GM19372 (cell line): ENCODE measurements around the gene OGFOD2.

Experiments
- ATAC-seq: cut with Tn5 transposase; IDR thresholded peaks from one replicate; pipeline ENCODE4 v1.9.1; 2021; ENCODE audit warnings: mild to moderate bottlenecking, low read depth, moderate library complexity; ENCODE audit not compliant: unreplicated experiment

OGFOD2 gene

DNA sequence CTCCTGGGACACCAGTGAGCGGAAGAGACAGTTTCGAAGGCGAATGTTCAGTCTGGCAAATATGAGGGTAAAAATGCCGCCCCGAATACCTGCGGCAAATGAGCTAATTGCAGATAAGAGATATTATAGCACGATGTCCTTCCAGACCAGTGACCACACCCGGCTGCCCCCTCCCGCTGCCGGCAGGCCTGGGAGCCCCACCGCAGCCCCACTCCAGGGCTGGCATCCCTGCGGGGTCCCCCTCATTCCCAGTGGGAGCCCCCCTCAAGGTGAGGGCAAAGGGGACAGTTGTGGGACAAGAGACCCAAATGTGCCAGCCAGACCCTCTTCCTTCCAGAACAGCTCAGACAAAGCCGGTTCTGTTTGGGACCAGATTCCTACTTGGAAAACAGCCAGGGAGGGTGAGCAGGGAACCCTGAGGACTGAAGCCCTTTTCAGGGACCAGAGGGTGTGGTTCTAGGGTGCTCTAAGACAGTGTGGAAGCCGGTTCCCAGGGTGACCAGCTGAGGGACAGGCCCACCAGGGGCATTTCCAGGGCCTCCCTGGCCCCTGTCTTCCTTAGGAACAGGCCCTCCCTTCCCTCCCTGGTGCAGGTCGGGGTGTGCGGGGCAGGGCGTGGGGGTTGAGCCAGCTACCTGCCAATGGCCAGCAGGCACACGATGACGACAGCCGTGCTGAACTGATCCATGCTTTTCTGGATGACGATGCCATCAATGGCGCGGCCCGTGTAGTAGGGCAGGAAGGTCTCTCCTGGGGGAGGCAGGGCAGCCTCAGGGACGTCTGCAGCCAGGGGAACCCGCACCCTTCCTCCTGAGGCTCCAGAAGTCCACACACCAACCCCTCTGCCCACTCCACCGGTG is 25.0 kb upstream of the OGFOD2 start:
- ATAC-seq, result no peak

DNA sequence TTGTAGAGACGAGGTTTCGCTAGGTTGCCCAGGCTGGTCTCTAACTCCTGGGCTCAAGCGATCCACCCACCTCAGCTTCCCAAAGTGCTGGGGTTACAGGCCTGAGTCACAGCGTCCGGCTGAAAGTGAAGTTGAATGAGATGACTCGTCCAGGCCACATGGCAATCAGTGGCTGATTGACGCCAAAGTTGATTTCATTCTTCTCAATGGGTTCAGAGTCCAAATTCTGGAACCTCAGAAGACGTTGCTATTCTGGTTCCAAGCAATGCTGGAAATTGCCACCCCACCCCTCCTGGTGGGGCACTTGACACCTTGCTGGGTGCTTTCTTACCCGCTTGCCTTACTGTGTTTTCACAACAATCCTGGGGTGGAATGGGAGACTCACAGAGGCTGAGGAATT is 23.6 kb upstream of the OGFOD2 start:
- ATAC-seq, result no peak

DNA sequence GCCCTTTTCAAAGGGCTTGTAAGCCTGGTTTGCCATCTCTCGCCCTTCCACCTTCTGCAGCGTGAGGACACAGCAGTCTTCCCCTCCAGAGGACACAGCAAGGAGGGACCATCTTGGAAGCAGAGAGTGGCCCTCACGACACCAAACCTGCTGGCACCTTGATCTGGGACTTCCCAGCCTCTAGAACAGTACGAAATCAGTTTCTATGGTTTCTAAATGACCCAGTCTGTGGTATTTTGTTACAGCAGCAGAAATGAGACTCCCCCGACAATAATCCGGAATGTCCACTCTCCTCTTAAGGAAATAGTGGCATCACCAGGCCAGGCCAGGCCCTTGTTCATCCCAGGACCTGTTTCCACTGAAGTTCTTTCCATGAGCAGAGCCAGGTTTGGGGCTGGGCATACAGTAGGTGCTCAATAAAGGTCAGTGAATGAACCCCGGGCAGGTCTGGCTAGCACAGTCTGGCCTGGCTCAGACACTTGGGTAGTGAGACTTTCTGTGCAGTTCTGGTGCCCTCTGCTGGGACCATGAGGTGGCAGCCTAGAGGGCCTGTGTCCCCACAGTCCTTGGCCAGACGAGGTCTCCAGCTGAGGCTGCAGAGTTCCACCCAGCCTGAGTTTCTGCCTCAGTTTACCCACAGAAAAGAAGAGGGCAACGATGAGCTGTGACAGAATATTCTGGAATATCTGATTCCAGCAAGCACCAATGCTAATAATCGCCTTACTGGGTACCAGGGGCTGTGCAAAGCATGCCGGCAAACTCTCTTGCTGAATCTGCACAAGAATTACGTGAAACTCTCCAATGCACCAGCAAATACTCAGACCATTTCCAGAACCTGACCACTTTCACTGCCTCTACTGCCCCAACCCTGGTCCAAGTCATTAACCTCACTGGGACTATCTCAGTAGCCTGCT is 22.8 kb upstream of the OGFOD2 start:
- no peak for ATAC-seq

DNA sequence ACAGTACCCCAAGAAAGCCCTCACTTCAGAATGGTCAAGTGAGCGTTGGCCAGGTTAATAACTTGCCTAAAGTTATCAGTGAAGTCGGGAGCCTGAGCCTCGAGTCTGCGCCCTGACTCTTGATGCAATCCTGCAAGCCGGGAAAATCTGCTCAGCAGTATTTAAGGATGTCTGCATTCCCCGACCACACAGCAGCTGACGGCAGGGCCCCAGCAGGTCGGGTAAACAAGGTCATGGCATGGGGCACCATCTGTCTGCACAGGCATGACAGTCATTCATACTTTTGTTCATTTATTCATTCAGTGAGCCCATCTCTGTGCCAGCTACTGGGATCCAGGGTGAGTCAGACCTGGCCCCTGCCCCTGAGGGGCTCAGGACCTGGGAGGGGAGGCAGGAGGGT is 19.9 kb upstream of the OGFOD2 start:
- ATAC-seq, result no peak

DNA sequence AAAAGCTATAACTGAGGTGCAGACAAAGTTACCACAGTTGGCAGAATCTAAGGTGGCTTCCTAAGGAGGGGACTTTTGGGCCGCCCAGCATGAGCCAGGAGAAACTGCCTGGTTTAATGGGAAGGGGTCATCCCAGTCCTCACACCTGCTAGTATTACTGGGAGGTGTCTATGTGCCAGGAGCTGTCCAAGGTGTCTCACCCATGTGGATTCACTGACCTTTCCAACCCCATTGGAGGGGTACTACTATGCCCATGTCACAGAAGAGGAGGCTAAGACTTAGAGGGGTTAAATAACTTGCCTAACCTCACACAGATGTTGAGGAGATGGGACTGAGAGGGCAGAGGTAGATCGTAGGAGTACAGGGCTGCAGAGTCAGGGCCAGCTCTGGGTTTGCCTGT is 19.0 kb upstream of the OGFOD2 start:
- ATAC-seq, result no peak

DNA sequence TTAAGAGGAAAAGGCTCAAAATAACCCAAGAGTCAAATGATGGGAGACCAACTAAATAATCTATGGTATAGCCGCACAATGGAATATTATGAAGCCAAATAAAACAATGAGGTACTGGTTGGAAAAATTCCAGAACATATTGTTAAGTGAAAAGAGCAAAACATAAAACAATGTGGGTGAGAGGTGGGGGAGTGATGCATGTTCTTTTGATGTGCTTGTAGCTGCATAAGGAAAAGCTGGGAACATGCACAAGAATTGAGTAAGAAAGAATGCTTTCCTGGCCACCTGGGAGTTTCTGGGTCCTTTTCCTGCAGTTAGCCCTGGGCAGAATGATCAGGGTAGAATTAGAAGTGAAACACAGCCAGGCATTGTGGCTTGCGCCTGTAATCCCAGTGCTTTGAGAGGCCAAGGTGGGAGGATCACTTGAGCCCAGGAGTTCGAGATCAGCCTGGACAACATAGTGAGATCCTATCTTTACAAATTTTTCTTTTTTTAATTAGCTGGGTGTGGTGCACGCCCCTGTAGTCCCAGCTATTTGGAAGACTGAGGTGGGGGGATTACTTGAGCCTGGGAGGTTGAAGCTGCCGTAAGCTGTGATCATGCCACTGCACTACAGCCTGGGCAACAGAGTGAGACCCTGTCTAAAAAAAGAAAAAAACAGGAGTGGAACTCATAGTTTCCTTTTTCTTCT is 16.7 kb upstream of the OGFOD2 start:
- no peak for ATAC-seq

DNA sequence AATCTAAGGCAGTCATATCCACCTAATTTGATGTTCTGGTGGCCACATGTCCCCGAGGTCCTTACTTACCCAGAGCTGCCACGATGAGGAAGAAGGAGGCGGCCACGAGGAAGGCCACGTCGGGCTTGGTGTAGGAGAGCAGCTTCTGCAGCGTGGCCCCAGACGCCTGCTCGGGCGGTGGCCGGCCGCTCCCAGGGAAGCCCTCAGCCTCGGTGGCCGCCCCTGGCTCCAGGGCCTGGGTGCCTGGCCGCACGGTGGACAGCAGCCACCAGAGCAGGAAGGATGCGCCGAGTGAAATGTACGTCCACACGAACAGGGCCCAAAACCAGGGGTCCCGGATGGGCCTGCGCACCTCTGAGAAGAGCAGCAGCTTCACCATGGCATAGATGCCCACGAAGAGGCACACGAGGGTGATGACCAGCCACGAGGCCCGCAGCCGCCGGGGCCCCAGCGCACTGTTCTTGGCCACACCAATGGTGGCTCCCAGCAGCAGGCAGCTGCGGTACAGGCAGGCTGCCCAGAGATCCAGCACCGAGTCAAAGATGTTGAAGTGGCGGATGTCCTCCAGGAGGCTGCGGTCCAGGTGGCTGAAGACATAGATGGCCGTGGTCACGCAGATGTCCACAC is 15.4 kb upstream of the OGFOD2 start:
- no peak for ATAC-seq

DNA sequence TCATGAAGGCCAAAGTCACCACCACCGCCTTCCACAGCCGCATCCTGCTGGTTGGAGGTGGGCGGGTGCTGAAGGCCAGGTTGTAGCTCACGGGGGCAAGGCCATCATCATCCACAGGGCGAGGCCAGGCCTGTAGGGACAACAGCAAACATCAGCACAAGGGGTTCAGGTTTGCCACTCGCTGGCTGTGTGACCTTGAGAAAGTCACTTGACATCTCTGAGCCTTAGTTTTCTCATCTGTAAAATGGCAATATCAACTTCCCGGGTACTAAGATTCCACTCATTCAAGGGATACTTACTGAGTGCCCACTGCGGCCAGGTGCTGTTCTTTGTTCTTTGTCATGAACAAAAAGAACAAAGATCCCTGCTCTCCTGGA is 14.9 kb upstream of the OGFOD2 start:
- no peak for ATAC-seq

DNA sequence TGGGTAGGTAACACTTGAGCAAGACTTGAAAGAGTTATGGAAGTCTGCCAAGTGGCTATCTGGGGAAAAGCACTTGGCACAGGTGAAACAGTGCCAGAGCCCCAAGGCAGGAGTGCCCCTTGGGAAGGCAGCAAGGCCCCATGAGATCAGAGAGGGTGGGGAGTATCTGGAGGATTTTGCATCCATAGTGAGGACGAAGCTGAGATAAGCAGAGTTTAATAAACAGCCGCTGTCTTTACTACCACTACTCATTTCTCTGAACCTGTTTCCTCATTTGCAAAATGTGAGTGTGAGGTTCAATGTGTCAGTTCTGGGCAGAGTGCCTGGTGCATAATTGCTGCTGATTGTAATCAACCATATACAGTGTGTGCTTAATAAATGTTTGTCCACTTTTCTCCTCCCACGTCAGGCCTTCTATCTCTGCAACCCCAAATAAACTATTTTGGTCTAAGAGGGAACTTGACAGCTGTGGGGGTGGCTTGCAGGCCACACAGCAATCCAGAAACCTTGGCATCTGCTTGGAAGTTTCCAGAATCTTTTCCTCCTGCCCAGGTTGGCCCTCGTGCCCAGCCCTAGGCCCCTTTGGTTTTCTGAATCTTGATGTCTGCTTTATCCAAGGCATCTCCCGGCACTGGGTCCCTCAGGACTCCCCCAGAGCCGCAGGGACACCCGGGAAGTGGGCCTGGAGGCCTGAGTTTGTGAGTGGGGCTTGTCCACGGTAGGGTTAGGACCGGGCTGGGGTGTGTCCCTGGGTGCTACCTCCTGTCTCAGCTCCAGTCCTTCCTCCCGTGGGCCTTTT is 13.3 kb upstream of the OGFOD2 start:
- no peak for ATAC-seq

DNA sequence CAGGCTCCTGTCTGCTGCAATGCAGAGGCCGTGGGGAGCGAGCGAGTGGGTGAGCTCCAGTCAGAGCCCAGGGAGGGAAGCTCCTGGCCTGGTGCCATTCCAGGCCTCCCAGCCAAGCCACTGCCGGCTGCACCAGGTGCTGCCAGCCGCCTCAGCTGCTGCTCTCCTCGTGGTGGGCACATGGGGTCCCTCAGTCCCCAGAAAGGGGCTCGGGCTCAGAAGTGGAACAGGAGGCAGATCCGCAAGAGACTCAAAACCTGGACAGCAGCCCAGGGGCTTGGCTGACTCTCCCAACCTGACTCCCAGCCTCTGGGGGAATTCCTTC is 11.1 kb upstream of the OGFOD2 start:
- no peak for ATAC-seq

DNA sequence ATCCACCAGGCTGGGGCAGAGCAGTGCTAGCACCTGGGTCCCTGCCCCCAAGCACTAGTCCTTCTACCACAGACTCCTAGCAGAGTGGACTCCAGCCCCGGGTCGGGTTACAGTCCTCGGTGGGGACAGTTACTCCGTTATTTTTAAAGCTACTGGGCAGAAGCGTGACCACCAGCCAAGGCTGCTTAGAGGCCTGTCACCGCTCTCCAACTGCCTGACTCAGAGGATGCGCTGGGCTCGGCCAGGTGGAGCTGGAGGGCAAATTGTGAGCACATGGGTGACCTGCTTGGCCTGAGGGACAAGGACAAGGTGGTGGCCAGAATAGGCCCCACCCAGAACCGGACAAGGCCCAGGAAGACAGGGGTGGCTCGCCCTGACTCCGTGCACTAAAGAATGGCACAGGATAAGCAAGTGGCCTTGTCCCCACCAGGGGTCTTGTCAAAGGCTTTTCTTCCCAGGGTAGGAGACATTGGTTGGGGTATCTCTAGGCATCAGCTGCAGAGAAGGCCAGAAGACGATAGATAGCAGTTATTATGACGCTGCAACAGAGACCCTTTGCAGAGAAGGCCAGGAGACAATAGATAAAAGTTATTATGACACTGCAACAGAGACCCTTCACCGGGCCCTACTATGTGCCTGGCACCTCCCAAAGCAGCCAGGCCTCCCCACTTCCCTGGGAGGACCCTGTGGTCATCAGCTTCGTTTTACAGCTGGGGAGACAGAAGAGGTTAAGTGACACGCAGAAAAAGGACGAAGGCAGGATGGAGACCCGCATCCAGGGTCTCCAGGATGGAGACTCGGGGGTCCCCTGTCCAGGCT is 10.4 kb upstream of the OGFOD2 start:
- ATAC-seq, result no peak

DNA sequence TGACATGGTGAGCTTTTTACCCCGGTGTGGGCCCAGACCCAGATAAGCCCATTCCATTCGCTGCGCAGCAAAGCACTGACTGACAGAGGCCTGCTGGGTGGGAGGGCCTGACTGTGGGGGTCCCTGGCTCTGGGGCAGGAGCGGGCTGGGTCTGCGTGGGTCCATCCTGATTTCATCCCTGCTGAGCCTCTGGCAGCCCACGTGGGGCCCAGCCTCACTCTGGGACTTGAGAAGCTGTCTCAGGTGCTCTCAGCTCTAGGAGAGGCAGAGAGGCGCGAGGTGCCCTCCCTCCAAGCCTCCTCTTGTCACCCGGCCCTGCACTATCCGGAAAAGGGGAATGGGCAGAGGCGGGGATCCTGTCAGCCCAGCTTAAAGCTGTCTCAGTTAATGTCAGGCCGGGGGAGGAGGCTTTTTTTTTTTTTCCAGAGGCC is 9.7 kb upstream of the OGFOD2 start:
- ATAC-seq, result no peak

DNA sequence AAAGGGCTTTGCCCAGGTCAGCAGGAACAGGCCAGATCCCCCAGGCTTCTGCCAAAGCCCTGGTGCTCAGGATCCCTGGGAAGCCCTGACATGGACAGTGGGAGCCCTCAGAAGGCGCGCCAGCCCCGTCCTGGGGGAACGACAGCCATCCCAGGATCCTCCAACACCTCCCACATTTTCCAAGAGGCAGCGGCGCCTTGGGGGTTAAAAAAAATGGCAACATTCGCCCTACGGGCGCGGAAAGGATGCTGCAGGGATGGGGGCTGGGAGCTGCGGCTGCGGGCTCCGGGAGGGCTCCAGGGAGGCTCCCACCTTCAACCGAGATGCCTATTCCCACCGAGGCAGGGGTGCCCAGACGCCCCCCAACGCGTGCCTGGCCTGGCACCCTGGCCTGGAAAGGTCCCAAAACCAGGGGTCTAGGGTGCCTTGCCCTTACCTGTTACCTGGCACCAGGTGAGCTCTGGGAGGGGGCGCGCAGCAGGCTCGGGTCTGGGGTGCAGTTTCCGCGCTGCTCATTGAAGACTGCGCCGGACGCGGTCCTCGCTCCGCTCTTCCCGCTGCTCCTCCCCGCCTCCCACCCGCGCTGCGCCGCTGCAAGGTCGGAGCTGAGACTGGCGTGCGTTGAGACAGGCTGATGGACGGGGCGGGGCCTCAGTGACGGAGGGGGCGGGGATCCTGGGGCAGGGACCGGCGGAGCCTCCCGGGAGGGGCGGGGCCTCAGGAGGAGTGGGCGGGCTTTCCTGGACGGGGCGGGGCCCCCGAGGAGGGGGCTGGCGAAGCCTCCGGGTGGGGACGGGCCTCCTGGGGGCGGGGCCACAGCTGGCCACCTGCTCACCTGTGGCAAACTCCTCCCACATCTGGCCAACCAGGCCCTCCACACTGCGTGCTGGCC is 8.9 kb upstream of the OGFOD2 start, which contains the start of gene ABCB9:
TSS of gene ABCB9 (minus strand) at position 613 of the 892 bp plus-strand sequence. CDS start 6,228 bp downstream, outside the sequence.
- ATAC-seq, result peak; percentile 67

DNA sequence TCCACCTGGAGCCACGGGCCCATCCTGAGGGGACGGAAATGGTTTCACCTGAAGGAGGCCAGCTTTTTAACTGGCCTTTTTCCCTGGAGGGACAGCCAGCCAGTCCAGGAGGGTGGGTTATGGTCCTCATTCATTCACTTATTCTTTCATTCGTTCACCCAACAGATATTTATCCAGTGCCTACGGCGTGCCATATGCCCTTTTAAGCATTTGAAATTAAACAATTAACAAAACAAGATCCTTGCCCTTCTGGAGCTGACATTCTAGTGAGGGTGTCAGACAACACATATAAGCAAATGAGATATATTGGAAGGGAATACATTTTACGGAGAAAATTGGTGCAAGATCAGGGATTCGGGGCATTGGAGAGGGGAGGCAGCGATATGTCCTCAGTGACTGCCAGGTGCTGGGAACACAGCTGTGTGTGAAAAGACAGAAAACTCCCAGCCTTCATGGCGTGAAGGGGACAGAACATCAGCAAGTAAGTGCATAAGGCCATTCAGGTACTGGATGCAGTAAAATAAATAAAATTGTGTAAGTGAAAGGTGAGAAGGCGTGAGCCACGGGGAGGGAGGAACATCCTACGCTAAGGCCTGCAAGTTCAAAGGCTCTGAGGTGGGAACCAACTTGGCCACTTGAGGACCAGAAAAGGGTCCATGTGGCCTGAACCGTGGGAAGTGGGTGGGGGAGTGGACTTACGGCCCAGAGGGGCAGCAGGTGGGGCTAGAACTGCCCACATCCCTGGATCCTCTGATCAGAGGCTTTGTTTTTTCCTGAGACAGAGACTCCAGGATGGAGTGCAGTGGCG is 8.1 kb upstream of the OGFOD2 start:
- ATAC-seq, result no peak

DNA sequence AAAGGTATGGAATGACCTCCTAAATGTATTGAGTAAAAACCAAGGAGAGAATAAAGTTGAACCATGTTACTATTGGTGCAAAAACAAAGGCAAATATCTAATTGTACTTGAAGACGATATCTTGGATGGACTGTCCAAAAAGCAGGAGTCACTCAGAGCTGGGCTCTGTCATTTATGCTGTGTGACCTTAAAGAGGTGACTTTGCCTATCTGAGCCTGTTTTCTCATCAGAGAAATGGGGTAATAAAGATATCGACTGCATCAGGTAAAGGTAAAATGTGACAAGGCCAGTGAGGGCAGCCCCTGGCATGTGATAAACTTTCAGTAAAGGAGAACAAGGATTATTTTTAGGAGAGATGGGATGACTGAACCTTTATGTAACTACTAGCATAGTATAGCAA is 6.9 kb upstream of the OGFOD2 start:
- no peak for ATAC-seq

DNA sequence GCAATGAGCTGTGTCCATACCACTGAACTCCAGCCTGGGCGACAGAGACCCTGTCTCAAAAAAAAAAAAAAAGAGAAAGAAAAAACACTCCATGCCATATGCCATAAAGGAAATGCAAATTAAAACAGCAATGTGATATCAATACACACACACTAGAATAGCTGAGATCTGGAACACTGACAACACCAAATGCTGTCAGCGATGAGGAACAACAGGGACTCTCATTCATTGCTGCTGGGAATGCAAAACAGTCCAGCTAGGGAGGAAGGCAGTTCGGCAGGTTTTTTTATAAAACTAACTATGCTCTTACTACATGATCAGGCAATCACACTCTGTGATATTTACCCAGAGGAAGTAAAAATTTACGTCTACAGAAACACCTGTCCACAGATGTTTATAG is 5.4 kb upstream of the OGFOD2 start:
- ATAC-seq, result no peak

DNA sequence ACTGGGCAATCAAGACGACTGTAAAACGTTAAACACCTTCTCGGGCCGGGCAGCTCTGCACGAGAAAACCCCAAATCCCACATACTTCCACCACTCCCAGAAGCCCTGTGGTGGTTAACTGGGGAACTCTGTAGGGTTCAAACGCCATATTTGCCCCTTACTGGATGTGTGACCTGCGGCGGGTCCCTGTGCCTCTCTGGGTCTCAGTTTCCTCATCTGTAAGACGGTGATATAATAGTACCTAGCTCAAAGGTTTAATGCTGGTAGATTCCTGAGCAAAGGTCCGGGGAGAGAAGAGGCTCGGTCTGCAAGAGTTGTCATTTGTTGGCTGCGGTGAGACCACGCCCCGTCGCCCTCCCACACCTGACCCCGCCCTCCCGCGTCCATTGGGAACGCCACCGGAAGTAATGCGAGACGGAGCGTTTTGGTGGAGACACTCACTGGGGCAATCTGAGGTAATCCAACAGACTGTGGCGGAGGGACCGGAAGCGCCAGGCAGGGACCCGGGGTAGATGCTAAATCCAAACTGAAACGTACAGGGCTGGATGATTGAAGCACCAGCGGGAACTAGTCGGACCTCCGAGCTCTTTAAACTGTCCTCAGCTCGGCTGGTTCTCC is 661 bp upstream of the OGFOD2 start:
- ATAC-seq, result peak; percentile 72
